HG03159 (cell line): ENCODE measurements around the gene VPS72.

ENCODE experiments used
- ATAC-seq: cut with Tn5 transposase; IDR thresholded peaks from one replicate; pipeline ENCODE4 v1.9.1; 2021; ENCODE audit warnings: mild to moderate bottlenecking, moderate library complexity; ENCODE audit not compliant: unreplicated experiment

Gene VPS72

GRCh38 chr1:151187205-151187604, 2.8 kb downstream of the VPS72 start:
- no peak for ATAC-seq

- no peak for ATAC-seq
These were observed 5.8 kb downstream of the VPS72 start for GRCh38 chr1:151184211-151184610.

DNA sequence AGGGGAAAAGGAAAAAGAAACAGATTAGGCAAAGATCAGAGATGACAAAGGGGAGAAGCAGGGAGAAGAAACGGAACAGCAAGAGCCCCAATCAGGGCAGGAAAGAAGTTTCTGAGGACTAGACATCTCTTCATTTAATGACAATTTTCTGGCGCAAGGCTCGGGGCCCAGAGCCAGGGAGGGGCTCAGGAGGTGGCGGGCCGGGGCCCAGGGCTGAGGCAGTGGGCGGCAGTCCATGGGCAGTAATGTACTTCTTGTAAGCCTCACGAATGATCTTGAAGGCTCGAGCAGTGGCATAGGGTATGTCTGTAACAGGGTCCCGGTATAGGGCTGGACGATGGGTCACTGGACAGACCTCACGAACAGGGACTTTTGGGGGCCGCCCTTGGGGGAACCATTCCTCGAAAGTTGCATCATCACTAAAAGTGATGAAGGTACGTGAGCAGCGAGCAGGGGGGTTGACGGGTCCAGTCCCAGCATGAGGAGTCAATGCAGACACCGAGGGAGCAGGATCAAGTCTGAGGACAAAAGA, 13.4 kb downstream of the VPS72 start:
- no peak for ATAC-seq

DNA sequence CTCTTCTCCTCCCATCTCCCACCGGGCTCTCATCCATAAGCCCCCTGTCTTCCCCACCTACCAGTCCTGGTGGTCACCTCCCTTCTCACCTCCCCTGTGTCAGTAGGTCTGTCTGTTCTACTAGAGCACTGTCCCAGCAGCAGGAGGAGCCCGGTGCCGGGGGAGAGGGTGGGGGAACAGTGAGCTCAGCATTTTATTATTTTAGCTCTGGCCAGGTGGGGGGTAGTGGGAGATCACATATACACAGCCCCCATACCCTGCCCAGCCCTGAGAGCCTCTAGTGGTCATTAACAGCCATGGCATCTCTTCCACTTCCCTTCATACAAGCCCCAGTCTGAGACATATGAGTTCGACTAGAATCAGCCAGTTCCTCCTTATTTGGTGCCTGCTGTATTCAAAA, 14.1 kb downstream of the VPS72 start, which contains the start of gene TMOD4:
TSS of gene TMOD4 (minus strand) at position 119 of the 400 bp plus-strand sequence. CDS start 1,106 bp downstream, outside the sequence.
- no peak for ATAC-seq

GRCh38 chr1:151175041-151175741, 14.8 kb downstream of the VPS72 start:
- ATAC-seq, result no peak

- no peak for ATAC-seq
These were observed 18.8 kb downstream of the VPS72 start for GRCh38 chr1:151171190-151171589.

DNA sequence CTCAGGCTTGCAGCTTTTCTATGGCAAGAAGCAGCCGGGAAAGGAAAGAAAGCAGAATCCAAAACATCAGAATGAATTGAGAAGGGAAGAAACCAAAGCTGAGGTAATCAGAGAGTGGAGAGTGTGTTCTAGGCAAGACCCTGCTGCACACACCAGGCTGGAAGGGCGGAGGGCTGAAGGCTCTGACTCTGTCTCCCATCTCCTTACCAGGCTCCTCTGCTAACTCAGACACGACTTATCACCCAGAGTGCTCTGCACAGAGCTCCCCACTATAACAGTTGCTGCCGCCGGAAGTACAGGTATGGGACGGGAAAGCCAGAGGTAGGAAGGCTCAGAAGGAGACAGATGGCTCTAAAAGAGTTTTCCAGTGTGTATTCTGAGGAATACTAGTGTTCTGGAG, 22.9 kb downstream of the VPS72 start:
- ATAC-seq, result no peak

GRCh38 chr1:151166505-151166956, 23.5 kb downstream of the VPS72 start:
- ATAC-seq, result no peak

DNA sequence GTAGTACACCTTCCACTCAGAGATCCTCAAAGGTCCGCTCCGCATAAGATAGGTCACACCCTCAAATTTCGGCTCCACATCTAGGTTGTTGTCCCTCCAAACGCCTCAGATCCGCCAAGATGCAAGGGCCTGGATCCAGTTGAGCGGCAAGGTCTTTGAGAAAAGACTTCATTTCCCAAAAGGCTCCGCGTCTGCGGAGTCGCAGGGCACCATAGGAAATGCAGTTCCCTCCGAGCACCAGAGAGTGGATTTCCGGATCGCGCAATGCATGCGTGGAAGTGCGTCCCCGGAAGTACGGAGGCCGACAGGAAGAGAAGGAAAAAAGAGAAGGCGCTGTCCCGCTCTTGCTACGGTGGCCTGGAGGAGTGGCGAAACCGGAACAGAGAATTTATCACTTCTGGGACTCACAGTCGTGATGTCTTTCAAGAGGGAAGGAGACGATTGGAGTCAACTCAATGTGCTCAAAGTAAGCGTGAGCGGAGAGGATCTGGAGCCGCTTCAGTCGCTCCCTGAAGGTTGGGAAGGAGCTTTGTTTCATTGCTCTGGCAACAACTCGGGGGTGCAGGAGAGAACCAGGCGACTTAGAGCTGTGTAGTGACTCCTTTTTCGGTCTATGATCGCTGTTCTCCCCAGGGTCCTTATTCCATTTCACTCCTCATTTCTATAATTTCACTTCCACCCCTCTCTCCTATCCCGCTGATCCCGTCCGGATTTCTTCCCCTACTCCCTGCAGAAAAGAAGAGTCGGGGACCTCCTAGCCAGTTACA, 24.1 kb downstream of the VPS72 start, which contains the start of the genes LYSMD1 and SCNM1:
TSS of gene LYSMD1 (minus strand) at position 165 of the 767 bp plus-strand sequence. CDS start 644 bp downstream, outside the sequence.
TSS of gene SCNM1 (plus strand) at position 407 of the 767 bp plus-strand sequence. CDS start at position 416, 9 bp downstream.
- peak; percentile 86 for ATAC-seq

DNA sequence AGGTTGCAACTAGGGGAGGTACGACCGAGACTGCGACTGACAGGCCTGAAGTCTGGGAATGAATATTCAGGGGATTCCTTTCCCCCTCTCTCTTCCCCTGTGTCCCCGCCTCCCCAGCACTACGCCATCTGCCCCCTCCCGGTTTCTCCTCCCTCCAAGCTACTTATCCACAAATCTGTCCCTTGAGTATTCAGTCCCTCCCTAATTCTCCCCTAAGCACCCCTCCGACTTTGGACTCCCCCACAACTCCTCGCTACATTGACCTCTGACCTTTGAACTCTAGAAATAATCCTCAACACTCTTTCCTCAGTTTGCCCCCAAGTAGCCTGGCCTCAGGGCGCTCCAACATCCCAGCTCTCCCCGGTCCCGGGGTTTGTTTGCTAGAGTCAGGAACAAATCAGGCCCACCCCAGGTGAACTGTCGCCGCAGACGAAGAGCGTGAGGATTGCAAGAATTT, 24.7 kb downstream of the VPS72 start:
- peak; percentile 12 for ATAC-seq

DNA sequence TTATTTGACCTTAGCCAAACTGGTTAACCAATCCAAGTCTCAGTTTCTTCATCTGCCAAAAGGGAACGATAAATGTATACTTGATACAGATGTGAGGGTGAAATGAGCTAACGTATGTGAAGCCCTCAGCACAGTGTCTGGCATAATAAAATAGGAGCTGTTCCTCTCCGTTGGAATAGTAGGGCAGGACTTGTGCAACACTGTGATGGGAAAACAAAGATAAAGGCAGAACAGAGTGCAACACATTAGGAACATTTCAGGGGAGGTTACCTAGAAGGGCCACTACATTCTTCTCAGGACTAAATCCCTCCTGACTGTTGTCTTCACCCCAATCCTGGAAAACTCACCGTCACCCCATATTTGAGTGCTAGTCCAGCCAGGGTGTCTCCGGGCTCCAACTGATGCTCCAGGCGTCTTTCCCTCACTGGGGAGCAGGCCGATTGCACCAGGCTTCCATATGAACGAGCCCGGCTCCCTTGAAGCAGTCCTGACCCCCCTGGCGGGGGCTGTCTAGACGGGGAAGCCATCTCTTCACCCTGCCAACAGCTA, 25.2 kb downstream of the VPS72 start:
- ATAC-seq, result no peak

DNA sequence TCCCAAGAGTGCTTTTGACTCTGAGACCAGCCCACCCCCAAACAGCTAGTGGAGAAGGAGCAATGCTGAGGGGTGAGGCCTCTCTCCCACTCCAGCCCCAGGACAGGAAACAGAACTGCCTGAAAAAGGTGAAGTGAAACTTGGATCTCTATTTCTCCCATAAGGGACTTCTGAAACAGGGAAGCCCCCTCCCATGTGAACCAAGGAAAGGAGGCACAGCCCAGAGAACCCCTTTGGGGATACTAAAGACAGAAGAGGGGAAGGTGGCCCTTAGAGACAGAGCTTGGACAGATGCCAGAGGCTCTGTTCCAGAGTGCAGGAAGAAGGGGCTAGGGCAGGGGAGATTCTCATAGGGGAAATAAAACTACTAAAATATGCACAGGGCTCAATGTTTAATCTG, 30.6 kb downstream of the VPS72 start:
- ATAC-seq, result no peak

DNA sequence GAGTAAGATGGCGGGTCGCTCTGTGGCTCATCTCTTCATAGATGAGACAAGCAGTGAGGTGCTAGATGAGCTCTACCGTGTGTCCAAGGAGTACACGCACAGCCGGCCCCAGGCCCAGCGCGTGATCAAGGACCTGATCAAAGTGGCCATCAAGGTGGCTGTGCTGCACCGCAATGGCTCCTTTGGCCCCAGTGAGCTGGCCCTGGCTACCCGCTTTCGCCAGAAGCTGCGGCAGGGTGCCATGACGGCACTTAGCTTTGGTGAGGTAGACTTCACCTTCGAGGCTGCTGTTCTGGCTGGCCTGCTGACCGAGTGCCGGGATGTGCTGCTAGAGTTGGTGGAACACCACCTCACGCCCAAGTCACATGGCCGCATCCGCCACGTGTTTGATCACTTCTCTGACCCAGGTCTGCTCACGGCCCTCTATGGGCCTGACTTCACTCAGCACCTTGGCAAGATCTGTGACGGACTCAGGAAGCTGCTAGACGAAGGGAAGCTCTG, 31.2 kb downstream of the VPS72 start:
- no peak for ATAC-seq

- ATAC-seq, result no peak
These were observed 31.7 kb downstream of the VPS72 start for GRCh38 chr1:151158326-151158725.

GRCh38 chr1:151157067-151157531, 32.9 kb downstream of the VPS72 start:
- no peak for ATAC-seq

DNA sequence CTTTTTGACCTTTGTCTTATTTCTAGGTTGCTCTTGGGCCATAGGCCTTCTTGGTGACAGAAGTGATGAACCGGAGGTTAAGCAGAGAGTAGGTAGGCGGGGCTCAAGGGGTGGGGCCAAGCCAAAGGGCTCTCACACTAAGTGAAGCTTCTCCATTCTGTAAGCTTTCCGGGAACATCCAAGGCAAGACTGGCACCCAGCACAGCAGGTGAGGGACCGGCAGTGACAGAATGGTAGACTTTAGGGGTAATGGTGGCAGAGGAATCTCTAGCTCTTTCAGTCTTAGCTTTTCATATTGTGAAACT, 33.5 kb downstream of the VPS72 start, which contains the start of gene TNFAIP8L2:
TSS of gene TNFAIP8L2 (plus strand) at position 135 of the 305 bp plus-strand sequence. CDS start 2,049 bp downstream, outside the sequence.
- peak; percentile 62 for ATAC-seq

DNA sequence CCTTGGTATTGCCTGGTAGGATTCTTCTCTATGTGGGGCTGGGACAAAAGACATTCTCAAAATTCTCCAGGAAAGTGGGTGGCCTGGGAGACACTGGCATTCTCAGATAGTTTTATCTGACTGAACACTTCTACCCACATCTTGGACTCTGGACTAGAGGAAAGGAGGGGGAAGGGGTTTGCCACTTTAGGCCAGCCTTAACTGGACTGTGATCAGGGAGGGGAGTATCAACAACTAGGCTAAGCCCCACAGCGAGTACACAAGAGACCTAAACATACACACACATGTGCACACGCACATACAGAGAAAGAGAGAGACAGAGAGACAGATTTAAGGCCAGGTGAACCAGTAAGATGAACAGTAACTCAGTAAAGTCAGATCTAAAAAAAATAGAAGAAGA, 42.3 kb downstream of the VPS72 start:
- ATAC-seq, result no peak

DNA sequence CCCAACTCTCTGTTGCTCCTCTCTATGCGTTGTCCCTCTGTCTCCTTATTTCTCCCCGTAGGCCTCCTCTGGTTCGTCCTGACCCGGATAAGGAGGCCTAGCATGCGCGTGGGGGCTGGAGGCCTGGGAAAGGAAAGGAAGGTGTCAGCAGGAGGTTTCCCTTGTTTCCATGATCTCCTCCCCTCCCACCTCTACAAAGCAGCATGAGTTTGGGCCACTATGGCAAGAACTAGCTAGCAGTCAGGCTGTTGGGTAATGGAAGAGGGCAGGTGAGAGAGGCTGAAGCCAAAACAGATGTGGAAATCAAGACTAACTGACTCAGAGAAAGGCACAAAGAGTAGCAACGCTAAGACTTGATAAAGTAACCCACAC, 42.9 kb downstream of the VPS72 start:
- ATAC-seq, result no peak

DNA sequence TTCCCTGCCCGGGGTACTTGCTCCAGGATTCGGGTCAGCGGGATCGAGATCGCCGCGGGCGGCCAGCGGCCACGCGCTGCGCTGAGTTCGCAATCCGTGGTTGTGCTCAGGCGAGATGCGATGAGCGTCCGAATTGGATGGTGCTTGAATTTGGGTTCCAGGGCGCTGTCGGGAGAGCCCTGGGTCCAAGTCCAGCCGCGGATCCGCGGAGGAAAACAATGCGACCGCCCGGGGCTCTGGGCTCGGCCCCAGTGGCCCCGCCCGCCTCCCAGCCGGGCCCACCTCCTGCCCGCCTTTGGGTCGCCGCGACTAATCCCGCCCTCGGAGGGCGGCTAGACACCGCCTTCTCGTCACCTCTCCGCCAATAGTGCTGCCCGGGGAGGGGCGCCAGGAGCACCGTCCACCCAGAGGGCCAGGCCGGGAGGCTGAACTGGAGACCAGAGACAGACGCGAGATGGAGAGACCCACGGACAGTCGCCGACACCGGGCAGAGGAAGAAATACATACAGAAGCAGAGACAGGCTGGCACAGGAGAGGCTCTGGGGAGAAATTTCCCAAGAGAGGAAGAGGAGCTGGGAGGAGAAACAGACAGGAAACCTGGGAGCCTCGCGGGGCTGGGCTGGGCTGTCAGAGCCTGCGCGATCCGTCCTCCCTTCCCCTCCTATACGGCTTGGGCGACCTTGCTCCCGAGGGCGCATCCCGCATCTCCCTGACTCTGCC, 43.4 kb downstream of the VPS72 start, which contains the start of gene SEMA6C:
TSS of gene SEMA6C (minus strand) at position 220 of the 720 bp plus-strand sequence. CDS start 4,010 bp downstream, outside the sequence.
- ATAC-seq, result peak; percentile 98

DNA sequence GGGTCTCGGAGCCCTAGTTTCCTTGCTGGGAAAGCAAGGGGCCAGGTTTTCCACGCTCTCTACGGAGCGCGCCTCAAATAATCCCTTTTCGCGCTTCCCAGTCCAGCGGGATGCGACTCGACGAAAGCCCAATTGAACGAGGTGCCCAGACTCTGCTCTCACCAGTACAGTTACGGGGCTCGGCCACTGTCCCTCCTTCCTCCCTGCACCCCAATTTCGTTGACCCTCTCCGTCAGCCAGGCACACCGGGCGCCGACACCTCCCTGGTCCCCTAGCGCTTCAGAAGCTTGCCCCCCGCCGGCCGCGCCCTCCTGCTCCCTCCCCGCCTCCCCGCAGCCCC, 44.0 kb downstream of the VPS72 start:
- no peak for ATAC-seq
